BLaER1 (cell line): ENCODE measurements around the gene NUP107.

Experiments used
- H3K27ac ChIP-seq: shearing (Covaris generic); formaldehyde crosslinking; 2 replicates; pipeline ENCODE4 v1.8.1; 2022
- H3K27me3 ChIP-seq: shearing (Covaris generic); formaldehyde crosslinking; 2 replicates; pipeline ENCODE4 v1.8.1; 2022
- H3K36me3 ChIP-seq: shearing (Covaris generic); formaldehyde crosslinking; 2 replicates; pipeline ENCODE4 v1.8.1; 2022
- H3K4me1 ChIP-seq: shearing (Covaris generic); formaldehyde crosslinking; 2 replicates; pipeline ENCODE4 v1.8.1; 2022
- H3K4me2 ChIP-seq: shearing (Covaris generic); formaldehyde crosslinking; 2 replicates; pipeline ENCODE4 v1.8.1; 2022
- H3K4me3 ChIP-seq: shearing (Covaris generic); formaldehyde crosslinking; 2 replicates; pipeline ENCODE4 v1.8.1; 2022
- H3K9ac ChIP-seq: shearing (Covaris generic); formaldehyde crosslinking; 2 replicates; pipeline ENCODE4 v1.8.1; 2022
- H3K9me3 ChIP-seq: shearing (Covaris generic); formaldehyde crosslinking; 2 replicates; pipeline ENCODE4 v1.8.1; 2022
- H4K20me1 ChIP-seq: shearing (Covaris generic); formaldehyde crosslinking; 2 replicates; pipeline ENCODE4 v1.8.1; 2022
- Cebpa-rat ChIP-seq: shearing (Covaris generic); IDR thresholded peaks from 2 replicates; pipeline ENCODE4 v1.8.1; 2022

The NUP107 gene

GRCh38 chr12:68768431-68768939 lies 81.7 kb downstream of the NUP107 start:
- Histone ChIP-seq H4K20me1 (no peaks in the 10 kb centered on the region), H3K36me3 (peaks cover 47% of the 10 kb centered on the region), H3K9ac (no peak overlapping the region)

GRCh38 chr12:68769941-68770340 lies 83.2 kb downstream of the NUP107 start:
- Histone ChIP-seq H3K27me3 (no peaks in the 10 kb centered on the region), H3K27ac (peak overlapping the region; percentile 88)

More at GRCh38 chr12:68768431-68768939, 81.7 kb downstream of the NUP107 start:
- Histone ChIP-seq H3K4me2 (no peak overlapping the region), H3K9me3 (no peaks in the 10 kb centered on the region), H3K27me3 (no peaks in the 10 kb centered on the region), H3K4me3 (no peak overlapping the region), H3K4me1 (peaks cover 46% of the 10 kb centered on the region), H3K27ac (peak overlapping the region; percentile 37; the same call in 1 of the 2 replicates)
- TF ChIP-seq Cebpa-rat = no peak

GRCh38 chr12:68771223-68771925 lies 84.6 kb downstream of the NUP107 start:
- Histone ChIP-seq H3K4me1 (peaks cover 66% of the 10 kb centered on the region), H3K9ac (peak overlapping the region; percentile 49), H3K4me3 (no peak overlapping the region), H3K27ac (peak overlapping the region; percentile 88), H3K36me3 (peaks cover 19% of the 10 kb centered on the region), H3K4me2 (peak overlapping the region; percentile 88), H4K20me1 (no peaks in the 10 kb centered on the region), H3K27me3 (no peaks in the 10 kb centered on the region), H3K9me3 (no peaks in the 10 kb centered on the region)
- TF ChIP-seq Cebpa-rat = no peak

More at GRCh38 chr12:68769941-68770340, 83.2 kb downstream of the NUP107 start:
- H3K4me2 ChIP-seq = peak overlapping the region; percentile 88
- no peaks in the 10 kb centered on the region for H4K20me1 ChIP-seq
- peaks cover 52% of the 10 kb centered on the region for H3K4me1 ChIP-seq
- H3K36me3 ChIP-seq = peaks cover 33% of the 10 kb centered on the region
- TF ChIP-seq Cebpa-rat = no peak
- no peak overlapping the region for H3K4me3 ChIP-seq
- no peaks in the 10 kb centered on the region for H3K9me3 ChIP-seq
- H3K9ac ChIP-seq = no peak overlapping the region

- H4K20me1 ChIP-seq = no peaks in the 10 kb centered on the region
- TF ChIP-seq Cebpa-rat = no peak
- no peaks in the 10 kb centered on the region; the same call in 1 of the 2 replicates for H3K9me3 ChIP-seq
- peak overlapping the region; percentile 88 for H3K27ac ChIP-seq
- H3K4me3 ChIP-seq = peak overlapping the region; percentile 51
- H3K9ac ChIP-seq = peak overlapping the region; percentile 68
- no peaks in the 10 kb centered on the region for H3K27me3 ChIP-seq
- H3K4me1 ChIP-seq = peaks cover 74% of the 10 kb centered on the region
- H3K4me2 ChIP-seq = peak overlapping the region; percentile 88
- peaks cover 14% of the 10 kb centered on the region for H3K36me3 ChIP-seq
Observed at GRCh38 chr12:68772714-68773113, 85.9 kb downstream of the NUP107 start.

- Histone ChIP-seq H3K27ac (peak overlapping the region; percentile 88), H3K9me3 (no peaks in the 10 kb centered on the region; the same call in 1 of the 2 replicates), H3K4me1 (peaks cover 74% of the 10 kb centered on the region), H3K4me3 (peak overlapping the region; percentile 51; the same call in 1 of the 2 replicates), H3K36me3 (peaks cover 11% of the 10 kb centered on the region), H3K9ac (peak overlapping the region; percentile 68), H4K20me1 (no peaks in the 10 kb centered on the region), H3K27me3 (no peaks in the 10 kb centered on the region), H3K4me2 (peak overlapping the region; percentile 88)
- no peak for TF ChIP-seq Cebpa-rat
Observed at GRCh38 chr12:68773582-68773981, 86.8 kb downstream of the NUP107 start.

GRCh38 chr12:68775121-68775630 lies 88.4 kb downstream of the NUP107 start:
- Histone ChIP-seq H3K4me1 (peaks cover 77% of the 10 kb centered on the region), H3K9ac (no peak overlapping the region), H3K4me3 (no peak overlapping the region), H3K27me3 (no peaks in the 10 kb centered on the region), H3K4me2 (peak overlapping the region; percentile 88), H4K20me1 (no peaks in the 10 kb centered on the region), H3K36me3 (peaks cover 12% of the 10 kb centered on the region), H3K27ac (peak overlapping the region; percentile 88), H3K9me3 (no peaks in the 10 kb centered on the region; the same call in 1 of the 2 replicates)
- TF ChIP-seq Cebpa-rat = no peak

GRCh38 chr12:68776976-68777610 lies 90.3 kb downstream of the NUP107 start:
- H3K9me3 ChIP-seq = no peaks in the 10 kb centered on the region; the same call in 1 of the 2 replicates
- H3K4me3 ChIP-seq = no peak overlapping the region
- H3K27me3 ChIP-seq = no peaks in the 10 kb centered on the region
- no peak for TF ChIP-seq Cebpa-rat
- no peak overlapping the region for H3K9ac ChIP-seq
- H3K27ac ChIP-seq = no peak overlapping the region
- no peaks in the 10 kb centered on the region for H4K20me1 ChIP-seq
- peaks cover 58% of the 10 kb centered on the region for H3K4me1 ChIP-seq
- H3K36me3 ChIP-seq = peaks cover 24% of the 10 kb centered on the region
- peak overlapping the region; percentile 88; the same call in 1 of the 2 replicates for H3K4me2 ChIP-seq

GRCh38 chr12:68779280-68779679 lies 92.5 kb downstream of the NUP107 start:
- Histone ChIP-seq H3K4me3 (no peak overlapping the region), H4K20me1 (no peaks in the 10 kb centered on the region), H3K27me3 (no peaks in the 10 kb centered on the region), H3K36me3 (peaks cover 24% of the 10 kb centered on the region), H3K4me1 (peaks cover 54% of the 10 kb centered on the region), H3K9me3 (no peaks in the 10 kb centered on the region; the same call in 1 of the 2 replicates), H3K27ac (no peak overlapping the region), H3K4me2 (no peak overlapping the region), H3K9ac (no peak overlapping the region)
- no peak for TF ChIP-seq Cebpa-rat

GRCh38 chr12:68780731-68781130 lies 94.0 kb downstream of the NUP107 start:
- TF ChIP-seq Cebpa-rat = no peak
- Histone ChIP-seq H3K4me1 (peaks cover 54% of the 10 kb centered on the region), H3K36me3 (peaks cover 24% of the 10 kb centered on the region)

More at GRCh38 chr12:68780731-68781130, 94.0 kb downstream of the NUP107 start:
- Histone ChIP-seq H3K4me2 (no peak overlapping the region), H3K27me3 (no peaks in the 10 kb centered on the region), H3K9ac (no peak overlapping the region), H4K20me1 (no peaks in the 10 kb centered on the region), H3K27ac (no peak overlapping the region), H3K9me3 (no peaks in the 10 kb centered on the region; the same call in 1 of the 2 replicates), H3K4me3 (no peak overlapping the region)
